Astrocyte (in vitro differentiated cells and primary cell): ENCODE data around the gene MYADML2. TPM values are rescaled to one million over a fixed set of nuclear protein-coding genes. Genes with fewer than 3 reads are reported as not detected.

Experiments
- DNase-seq: peaks from one replicate; pipeline ENCODE4 v3.0.0-alpha.2; 2010; ENCODE audit warnings: low read depth
- FAIRE-seq: peaks from 2 replicates; lab custom pipeline; 2011; peaks lifted over from hg19 to GRCh38; lab: Jason Lieb, UNC
- H2AFZ ChIP-seq: 2 replicates; pipeline ENCODE4 v1.6.0; 2012; ENCODE audit warnings: low read depth, low read length, inconsistent platforms
- H3K27ac ChIP-seq: 2 replicates; pipeline ENCODE4 v1.5.1; 2011; ENCODE audit warnings: low read depth, low read length, inconsistent platforms
- H3K27me3 ChIP-seq: 2 replicates; pipeline ENCODE4 v1.6.0; 2011; ENCODE audit warnings: low read length, inconsistent platforms; ENCODE audit not compliant: insufficient read depth
- H3K36me3 ChIP-seq: 2 replicates; pipeline ENCODE4 v1.5.1; 2011; ENCODE audit warnings: low read length, inconsistent platforms; ENCODE audit not compliant: insufficient read depth
- H3K4me1 ChIP-seq: 2 replicates; pipeline ENCODE4 v1.5.1; 2011; ENCODE audit warnings: low read length, inconsistent platforms; ENCODE audit not compliant: insufficient read depth
- H3K4me2 ChIP-seq: 2 replicates; pipeline ENCODE4 v1.6.0; 2012; ENCODE audit warnings: low read length, inconsistent platforms
- H3K4me3 ChIP-seq: 2 replicates; pipeline ENCODE4 v1.5.1; 2011; ENCODE audit warnings: low read depth, mild to moderate bottlenecking, low read length, inconsistent platforms; ENCODE audit not compliant: insufficient read depth
- H3K79me2 ChIP-seq: 2 replicates; pipeline ENCODE4 v1.6.0; 2012; ENCODE audit warnings: mild to moderate bottlenecking, low read length, inconsistent platforms; ENCODE audit not compliant: insufficient read depth
- H3K9ac ChIP-seq: 2 replicates; pipeline ENCODE4 v1.6.0; 2012; ENCODE audit warnings: mild to moderate bottlenecking, low read length, inconsistent platforms
- H3K9me3 ChIP-seq: 2 replicates; pipeline ENCODE4 v1.5.1; 2012; ENCODE audit warnings: low read depth, mild to moderate bottlenecking, low read length, inconsistent platforms; ENCODE audit not compliant: insufficient read depth
- H4K20me1 ChIP-seq: 2 replicates; pipeline ENCODE4 v1.6.0; 2012; ENCODE audit warnings: low read length, inconsistent platforms; ENCODE audit not compliant: insufficient read depth
- H3K27ac Mint-ChIP-seq: one replicate; pipeline ENCODE4 v1.8.0; 2021; ENCODE audit warnings: mild to moderate bottlenecking, mixed read lengths; ENCODE audit not compliant: unreplicated experiment
- H3K27me3 Mint-ChIP-seq: one replicate; pipeline ENCODE4 v1.8.0; 2021; ENCODE audit warnings: low read depth, mixed read lengths; ENCODE audit not compliant: unreplicated experiment
- H3K36me3 Mint-ChIP-seq: one replicate; pipeline ENCODE4 v1.8.0; 2021; ENCODE audit warnings: low read depth, mixed read lengths; ENCODE audit not compliant: unreplicated experiment
- H3K4me1 Mint-ChIP-seq: one replicate; pipeline ENCODE4 v1.8.0; 2021; ENCODE audit warnings: low read depth, mixed read lengths; ENCODE audit not compliant: unreplicated experiment
- H3K4me3 Mint-ChIP-seq: one replicate; pipeline ENCODE4 v1.8.0; 2021; ENCODE audit warnings: mild to moderate bottlenecking, moderate library complexity, mixed read lengths; ENCODE audit not compliant: unreplicated experiment
- H3K9me3 Mint-ChIP-seq: one replicate; pipeline ENCODE4 v1.8.0; 2021; ENCODE audit warnings: mild to moderate bottlenecking, mixed read lengths; ENCODE audit not compliant: unreplicated experiment
- EZH2 ChIP-seq: IDR thresholded peaks from 2 replicates; pipeline ENCODE4 v1.6.1; 2012; ENCODE audit warnings: mild to moderate bottlenecking, low read length, inconsistent platforms; ENCODE audit not compliant: insufficient read depth
- total RNA-seq: library from RNA; stranded (reverse); gene quantifications from 2 replicates; pipeline ENCODE4 v1.2.1, GENCODE V29; 2021
- TF ChIP-seq, protein P1 (sequence below): IDR thresholded peaks from 2 replicates; pipeline ENCODE4 v1.5.1; 2011; ENCODE audit warnings: low read depth, mild to moderate bottlenecking, inconsistent platforms, low read length, moderate library complexity; ENCODE audit not compliant: insufficient read depth

MYADML2 gene
- total RNA-seq, 1 donor from 2014 or later, result not detected

DNA sequence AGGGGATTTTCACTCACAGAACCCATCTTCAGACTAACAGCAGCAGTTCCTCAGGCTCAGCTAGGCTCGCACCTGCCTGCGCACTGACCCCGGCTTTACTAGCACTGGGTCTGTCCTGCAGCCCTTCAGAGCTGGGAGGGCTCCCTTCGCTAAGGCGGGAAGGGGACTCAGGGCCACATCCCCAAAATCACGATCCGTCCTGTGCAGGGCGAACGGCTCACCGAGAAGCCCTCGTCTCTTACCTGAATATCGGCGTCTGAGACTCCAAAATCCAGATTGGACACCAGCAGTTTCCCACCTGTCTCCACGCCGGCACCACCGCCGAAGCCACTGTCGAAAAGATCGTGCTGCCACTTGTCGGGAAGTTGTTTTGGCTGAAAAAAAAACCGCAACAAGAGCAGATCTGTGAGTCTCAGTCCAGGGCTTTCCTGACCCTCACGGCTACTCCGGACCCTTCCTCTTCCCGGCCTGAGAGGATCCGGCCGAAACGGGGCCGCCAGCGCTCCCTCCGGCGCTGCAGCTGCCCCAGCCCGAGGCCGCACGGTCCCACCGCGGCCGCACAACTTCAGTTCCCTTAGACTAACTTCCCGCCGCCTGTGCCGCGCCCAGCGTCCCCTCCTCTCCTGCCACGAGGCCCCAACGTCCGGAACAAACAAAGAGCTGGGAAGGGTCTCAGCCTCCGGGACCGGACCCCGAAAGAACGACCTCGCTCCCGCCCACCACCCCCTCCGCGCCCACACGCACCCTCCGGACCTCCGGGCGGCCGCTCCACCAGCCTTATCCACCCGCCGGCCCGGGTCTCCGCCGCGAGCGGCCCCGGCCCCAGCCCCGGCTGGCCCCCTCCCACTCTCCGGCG lies 56.4 kb downstream of the MYADML2 start:
- FAIRE-seq, result no peak
- peaks cover 46% of the 10 kb centered on the region for H4K20me1 ChIP-seq
- Mint-ChIP-seq H3K27ac (peak overlapping the region; percentile 94), H3K9me3 (no peaks in the 10 kb centered on the region), H3K36me3 (peaks cover 12% of the 10 kb centered on the region), H3K27me3 (no peaks in the 10 kb centered on the region), H3K4me1 (peaks cover 21% of the 10 kb centered on the region), H3K4me3 (peak overlapping the region; percentile 93)
- H3K9me3 ChIP-seq, result no peaks in the 10 kb centered on the region
- peak overlapping the region; percentile 92 for H3K27ac ChIP-seq
- peaks cover 28% of the 10 kb centered on the region for H3K36me3 ChIP-seq
- peak overlapping the region; percentile 99 for H3K4me2 ChIP-seq
- no peak for TF ChIP-seq EZH2
- TF ChIP-seq, protein P1, sequence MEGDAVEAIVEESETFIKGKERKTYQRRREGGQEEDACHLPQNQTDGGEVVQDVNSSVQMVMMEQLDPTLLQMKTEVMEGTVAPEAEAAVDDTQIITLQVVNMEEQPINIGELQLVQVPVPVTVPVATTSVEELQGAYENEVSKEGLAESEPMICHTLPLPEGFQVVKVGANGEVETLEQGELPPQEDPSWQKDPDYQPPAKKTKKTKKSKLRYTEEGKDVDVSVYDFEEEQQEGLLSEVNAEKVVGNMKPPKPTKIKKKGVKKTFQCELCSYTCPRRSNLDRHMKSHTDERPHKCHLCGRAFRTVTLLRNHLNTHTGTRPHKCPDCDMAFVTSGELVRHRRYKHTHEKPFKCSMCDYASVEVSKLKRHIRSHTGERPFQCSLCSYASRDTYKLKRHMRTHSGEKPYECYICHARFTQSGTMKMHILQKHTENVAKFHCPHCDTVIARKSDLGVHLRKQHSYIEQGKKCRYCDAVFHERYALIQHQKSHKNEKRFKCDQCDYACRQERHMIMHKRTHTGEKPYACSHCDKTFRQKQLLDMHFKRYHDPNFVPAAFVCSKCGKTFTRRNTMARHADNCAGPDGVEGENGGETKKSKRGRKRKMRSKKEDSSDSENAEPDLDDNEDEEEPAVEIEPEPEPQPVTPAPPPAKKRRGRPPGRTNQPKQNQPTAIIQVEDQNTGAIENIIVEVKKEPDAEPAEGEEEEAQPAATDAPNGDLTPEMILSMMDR, result no peak
- H2AFZ ChIP-seq, result no peak overlapping the region
- peaks cover 81% of the 10 kb centered on the region for H3K79me2 ChIP-seq
- peak overlapping the region; percentile 97 for H3K9ac ChIP-seq
- peak overlapping the region; percentile 93 for H3K4me3 ChIP-seq
- H3K4me1 ChIP-seq, result peaks cover 25% of the 10 kb centered on the region
- no peak for DNase-seq
- H3K27me3 ChIP-seq, result no peaks in the 10 kb centered on the region

Other genes starting within 250 kb of the MYADML2 start
- 69.9 and 71.3 TPM in 2 replicates for gene MRPL12, start 243.9 kb downstream of the MYADML2 start, total RNA-seq
- gene SLC25A10, start 234.9 kb downstream of the MYADML2 start, total RNA-seq, result 7.9 and 9.3 TPM in 2 replicates
- gene GCGR, start 143.1 kb downstream of the MYADML2 start, total RNA-seq, result not detected in 2 replicates
- gene MCRIP1, start 113.9 kb downstream of the MYADML2 start, total RNA-seq, result 106 and 113 TPM in 2 replicates
- gene PPP1R27, start 112.2 kb downstream of the MYADML2 start, total RNA-seq, result 0.65 TPM in 1 of 2 replicates, not detected in the other
- 1,268 and 1,504 TPM in 2 replicates for gene P4HB, start 86.7 kb downstream of the MYADML2 start, total RNA-seq
- gene ARHGDIA, start 75.9 kb downstream of the MYADML2 start, total RNA-seq, result 352 and 367 TPM in 2 replicates
- 86.4 and 110 TPM in 2 replicates for gene ALYREF, start 55.6 kb downstream of the MYADML2 start, total RNA-seq
- 104 and 113 TPM in 2 replicates for gene ANAPC11, start 55.5 kb downstream of the MYADML2 start, total RNA-seq
- gene NPB, start 45.0 kb downstream of the MYADML2 start, total RNA-seq, result 2.0 and 2.7 TPM in 2 replicates
- gene PCYT2, start 35.8 kb downstream of the MYADML2 start, total RNA-seq, result 26.0 and 31.6 TPM in 2 replicates
- 26.5 and 30.2 TPM in 2 replicates for gene SIRT7, start 29.1 kb downstream of the MYADML2 start, total RNA-seq
- gene MAFG, start 19.5 kb downstream of the MYADML2 start, total RNA-seq, result 33.2 and 35.8 TPM in 2 replicates
- gene PYCR1, start 9.9 kb downstream of the MYADML2 start, total RNA-seq, result 164 and 191 TPM in 2 replicates
- gene NOTUM, start 14.0 kb upstream of the MYADML2 start, total RNA-seq, result 0.89 and 1.7 TPM in 2 replicates
- 23.6 and 25.5 TPM in 2 replicates for gene ASPSCR1, start 30.4 kb upstream of the MYADML2 start, total RNA-seq
- gene CENPX, start 75.6 kb upstream of the MYADML2 start, total RNA-seq, result 26.3 and 26.7 TPM in 2 replicates
- gene LRRC45, start 76.1 kb upstream of the MYADML2 start, total RNA-seq, result 6.2 and 6.6 TPM in 2 replicates
- 40.5 and 41.3 TPM in 2 replicates for gene RAC3, start 84.4 kb upstream of the MYADML2 start, total RNA-seq
- gene DCXR, start 90.5 kb upstream of the MYADML2 start, total RNA-seq, result 42.3 and 49.9 TPM in 2 replicates
- gene RFNG, start 104.6 kb upstream of the MYADML2 start, total RNA-seq, result 40.2 and 41.9 TPM in 2 replicates
- gene GPS1, start 104.7 kb upstream of the MYADML2 start, total RNA-seq, result 91.4 and 102 TPM in 2 replicates
- gene DUS1L, start 118.6 kb upstream of the MYADML2 start, total RNA-seq, result 55.1 and 59.5 TPM in 2 replicates
- gene FASN, start 151.0 kb upstream of the MYADML2 start, total RNA-seq, result 156 and 203 TPM in 2 replicates